Endothelial cell of umbilical vein (primary cell): ENCODE measurements around the gene ZNF799. TPM values are rescaled to one million over a fixed set of nuclear protein-coding genes. Genes with fewer than 3 reads are reported as not detected.

ENCODE experiments used
- BruUV-seq: library from RNA; stranded (reverse); fragments of 400-500 nt; replicated peaks from 2 replicates; lab custom pipeline; 2021; lab: Mats Ljungman, UMichigan
- CTCF ChIA-PET: fragments of 300-600, 350-600 bp; sonication (Branson Sonifier 250); formaldehyde crosslinking; loops from one replicate; lab custom pipeline; 2021; ENCODE audit warnings: antibody characterized with exemption, inconsistent platforms; lab: Charles Lee
- POLR2A ChIA-PET: fragments of 300-600, 350-600 bp; sonication (Branson Sonifier 250); formaldehyde crosslinking; loops from one replicate; lab custom pipeline; 2021; ENCODE audit warnings: antibody characterized with exemption, inconsistent platforms; lab: Charles Lee
- DNase-seq: peaks from one replicate; pipeline ENCODE4 v3.0.0-alpha.2; 2011; ENCODE audit warnings: low read depth, low spot score
- FAIRE-seq: peaks from 2 replicates; lab custom pipeline; 2011; peaks lifted over from hg19 to GRCh38; lab: Jason Lieb, UNC
- H2AFZ ChIP-seq: 2 replicates; pipeline ENCODE4 v1.6.0; 2012; ENCODE audit warnings: low read depth, low read length, control low read depth, inconsistent platforms
- H3K27ac ChIP-seq: 2 replicates; pipeline ENCODE4 v1.5.1; 2011; ENCODE audit warnings: low read depth, mild to moderate bottlenecking, control low read depth, low read length, moderate library complexity; ENCODE audit not compliant: insufficient read depth
- H3K27me3 ChIP-seq, 2 experiments: 2 replicates each; pipeline versions ENCODE4 v1.6.0 to v1.6.1; 2011; ENCODE audit warnings: low read length in 2 of 2, mixed read lengths in 1 of 2; ENCODE audit not compliant: control insufficient read depth in 2 of 2, insufficient read depth in 2 of 2
- H3K36me3 ChIP-seq, 2 experiments: 2 replicates in 1 of 2; 3 replicates in 1 of 2; pipeline ENCODE4 v1.5.1; 2011; ENCODE audit warnings: low read length in 2 of 2, mild to moderate bottlenecking in 1 of 2, moderate library complexity in 1 of 2; ENCODE audit not compliant: control insufficient read depth in 2 of 2, insufficient read depth in 2 of 2; ENCODE audit errors: extremely low read depth in 1 of 2
- H3K4me1 ChIP-seq: 3 replicates; pipeline ENCODE4 v1.5.1; 2011; ENCODE audit warnings: mild to moderate bottlenecking, low read length; ENCODE audit not compliant: control insufficient read depth, insufficient read depth; ENCODE audit errors: extremely low read depth
- H3K4me2 ChIP-seq: 2 replicates; pipeline ENCODE4 v1.6.1; 2011; ENCODE audit warnings: low read length, control low read depth, mixed read lengths; ENCODE audit not compliant: insufficient read depth
- H3K4me3 ChIP-seq, 3 experiments: fragments of 200-600 bp in 1 of 3; sonication (generic), shearing (Covaris generic) in 1 of 3; replicated peaks in 1 of 3; 2 replicates each; pipeline ENCODE4 v1.5.1; 2011 to 2016; ENCODE audit warnings: control low read depth in 3 of 3, low read length in 3 of 3, mild to moderate bottlenecking in 2 of 3, inconsistent platforms in 1 of 3, low read depth in 1 of 3, moderate library complexity in 1 of 3; ENCODE audit not compliant: insufficient read depth in 1 of 3
- H3K79me2 ChIP-seq: 2 replicates; pipeline ENCODE4 v1.6.0; 2012; ENCODE audit warnings: low read length, inconsistent platforms; ENCODE audit not compliant: control insufficient read depth, insufficient read depth
- H3K9ac ChIP-seq: replicated peaks from 2 replicates; pipeline ENCODE3; 2011; ENCODE audit warnings: low read length, control low read depth; ENCODE audit not compliant: insufficient read depth; ENCODE audit errors: extremely low read depth
- H3K9me1 ChIP-seq: replicated peaks from 3 replicates; pipeline ENCODE4 v1.6.0; 2011; ENCODE audit warnings: mild to moderate bottlenecking, low read length; ENCODE audit not compliant: control insufficient read depth, insufficient read depth; ENCODE audit errors: extremely low read depth
- H3K9me3 ChIP-seq: replicated peaks from 2 replicates; pipeline ENCODE4 v1.5.1; 2012; ENCODE audit warnings: low read length, inconsistent platforms; ENCODE audit not compliant: control insufficient read depth, insufficient read depth
- H4K20me1 ChIP-seq: replicated peaks from 2 replicates; pipeline ENCODE3; 2011; ENCODE audit warnings: mild to moderate bottlenecking, low read length; ENCODE audit not compliant: control insufficient read depth, insufficient read depth; ENCODE audit errors: extremely low read depth
- CTCF ChIP-seq, 2 donors: IDR thresholded peaks; 1 replicate in 1 of 2; 2 replicates in 1 of 2; pipeline ENCODE4 v1.5.1; 2011; ENCODE audit warnings: low read length in 2 of 2, mild to moderate bottlenecking in 2 of 2, moderate library complexity in 2 of 2, control low read depth in 1 of 2, inconsistent platforms in 1 of 2, low read depth in 1 of 2; ENCODE audit not compliant: insufficient read depth in 1 of 2; ENCODE audit errors: extremely low read depth in 1 of 2
- EZH2 ChIP-seq: IDR thresholded peaks from 2 replicates; pipeline ENCODE4 v1.6.1; 2012; ENCODE audit warnings: borderline replicate concordance, low read depth, mild to moderate bottlenecking, moderate library complexity, low read length, inconsistent platforms; ENCODE audit not compliant: severe bottlenecking
- FOS ChIP-seq: IDR thresholded peaks from 2 replicates; pipeline ENCODE4 v1.6.1; 2011; ENCODE audit warnings: mild to moderate bottlenecking, low read length, moderate library complexity, borderline replicate concordance; ENCODE audit not compliant: insufficient read depth
- GATA2 ChIP-seq: IDR thresholded peaks from 2 replicates; pipeline ENCODE4 v1.7.0; 2011; ENCODE audit warnings: low read depth, mild to moderate bottlenecking, moderate library complexity, mixed read lengths, low read length; ENCODE audit not compliant: insufficient read length, insufficient read depth
- JUN ChIP-seq: IDR thresholded peaks from 2 replicates; pipeline ENCODE4 v1.6.1; 2011; ENCODE audit warnings: borderline replicate concordance, low read depth; ENCODE audit not compliant: insufficient read length, insufficient read depth
- MYC ChIP-seq: IDR thresholded peaks from one replicate; pipeline ENCODE4 v1.6.1; 2011; ENCODE audit warnings: mild to moderate bottlenecking, low read depth, low read length
- POLR2A ChIP-seq: IDR thresholded peaks from 2 replicates; pipeline ENCODE4 v1.6.1; 2012; ENCODE audit warnings: low read depth, mild to moderate bottlenecking, control low read depth, low read length
- POLR2AphosphoS5 ChIP-seq: IDR thresholded peaks from 2 replicates; pipeline ENCODE4 v1.6.1; 2012; ENCODE audit warnings: low read depth, mild to moderate bottlenecking, control low read depth, low read length, moderate library complexity; ENCODE audit not compliant: insufficient read depth
- dilution Hi-C: fragments of 300-500 bp; cut with MboI; formaldehyde crosslinking; loops from one replicate; pipeline ENCODE4 v1.15.0; 2019; ENCODE audit warnings: low sequenced_read_pairs; ENCODE audit not compliant: extremely low pct_ligation_motif_present
- intact Hi-C: fragments of 100-400 bp; cut with micrococcal nuclease; formaldehyde crosslinking; loops from one replicate; pipeline ENCODE4 v1.10.0; 2022
- polyA plus RNA-seq, 4 experiments: library from polyadenylated mRNA; depleted of rRNA in 3 of 4; stranded (reverse) in 3 of 4; unstranded in 1 of 4; fragments of >200 nt; gene quantifications; 2 replicates each; pipeline versions ENCODE4 v1.2.1 to v1.2.3, GENCODE V29; 2011 to 2012; ENCODE audit warnings: missing spikeins in 1 of 4
- total RNA-seq: library from RNA; stranded (reverse); gene quantifications from 2 replicates; pipeline ENCODE4 v1.2.3, GENCODE V29; 2021
- TF ChIP-seq, protein P1 (sequence below): IDR thresholded peaks from 2 replicates; pipeline ENCODE4 v1.6.1; 2011; ENCODE audit not compliant: insufficient read depth, insufficient read length

Gene ZNF799
- total and polyA plus RNA-seq, 2 donors (not counting 3 experiments of a cell fraction or from before 2014, with no cell fraction given), result 1.0 to 3.0 TPM

DNA sequence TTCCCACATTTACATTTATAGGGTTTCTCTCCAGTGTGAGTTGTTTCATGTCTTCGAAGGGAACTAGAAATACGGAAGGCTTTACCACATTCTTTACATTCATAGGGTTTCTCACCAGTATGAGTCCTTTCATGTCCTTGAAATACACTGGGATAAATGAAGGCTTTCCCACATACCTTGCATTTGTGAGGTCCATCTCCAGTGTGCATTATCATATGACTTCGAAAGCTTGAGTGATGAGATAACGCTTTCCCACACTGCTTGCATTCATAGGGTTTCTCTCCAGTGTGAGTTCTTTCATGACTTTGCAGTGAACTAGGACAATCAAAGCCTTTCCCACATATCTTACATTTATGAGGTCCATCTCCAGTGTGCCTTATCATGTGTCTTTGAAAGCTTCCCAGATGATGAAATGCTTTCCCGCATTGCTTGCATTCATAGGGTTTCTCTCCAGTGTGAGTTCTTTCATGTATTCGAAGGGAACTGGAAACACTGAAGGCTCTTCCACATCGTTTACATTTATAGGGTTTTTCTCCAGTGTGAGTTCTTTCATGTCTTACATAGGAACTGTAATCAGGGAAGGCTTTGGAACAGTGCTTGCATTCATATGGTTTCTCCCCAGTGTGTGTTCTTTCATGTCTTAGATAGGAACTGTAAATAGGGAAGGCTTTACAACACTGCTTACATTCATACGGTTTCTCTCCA lies 50.7 kb downstream of the ZNF799 start:
- Histone ChIP-seq H3K9me1 (no peaks in the 10 kb centered on the region), H3K4me2 (no peak overlapping the region), H4K20me1 (no peaks in the 10 kb centered on the region), H2AFZ (no peak overlapping the region), H3K79me2 (no peaks in the 10 kb centered on the region), H3K4me3 (no peak overlapping the region), H3K27ac (no peak overlapping the region), H3K4me1 (no peaks in the 10 kb centered on the region), H3K36me3 (no peaks in the 10 kb centered on the region), H3K9ac (no peak overlapping the region), H3K27me3 (no peaks in the 10 kb centered on the region), H3K9me3 (peaks cover 12% of the 10 kb centered on the region)
- intact Hi-C loops, result no loop called here
- no TSS peak for BruUV-seq
- dilution Hi-C loops, result no loop called here
- FAIRE-seq, result no peak
- DNase-seq, result no peak
- ChIA-PET POLR2A (no interaction called here), CTCF (no interaction called here)
- no peak for TF ChIP-seq POLR2AphosphoS5
- no peak for TF ChIP-seq GATA2
- no peak for TF ChIP-seq FOS
- TF ChIP-seq, protein P1, sequence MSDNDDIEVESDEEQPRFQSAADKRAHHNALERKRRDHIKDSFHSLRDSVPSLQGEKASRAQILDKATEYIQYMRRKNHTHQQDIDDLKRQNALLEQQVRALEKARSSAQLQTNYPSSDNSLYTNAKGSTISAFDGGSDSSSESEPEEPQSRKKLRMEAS, result no peak
- no peak for TF ChIP-seq CTCF (IDR thresholded peaks at IDR 0.05; ENCODE audit: extremely low read depth in 1 of 2, insufficient read depth in 1 of 2, low read depth in 1 of 2, low read length in 2 of 2)
- no peak for TF ChIP-seq EZH2
- no peak for TF ChIP-seq POLR2A
- TF ChIP-seq JUN, result no peak
- TF ChIP-seq MYC, result no peak
